22Rv1 (cell line): ENCODE measurements around the gene SLC23A2.
"Not testable (repeated sequence)": the region's sequence is repeated elsewhere in the genome, so short reads cannot be mapped to it uniquely, and the experiment has no call there.

Experiments used
- H3K27ac ChIP-seq: fragments of 450-650 bp; 2 replicates; pipeline ENCODE4 v1.5.1; 2017
- CTCF ChIP-seq: fragments of 450-650 bp; IDR thresholded peaks from 2 replicates; pipeline ENCODE4 v1.5.1; 2017; ENCODE audit warnings: mild to moderate bottlenecking
- ZFX ChIP-seq: fragments of 450-650 bp; IDR thresholded peaks from 2 replicates; pipeline ENCODE4 v1.6.1; 2017; ENCODE audit warnings: antibody characterized with exemption, borderline replicate concordance

Gene SLC23A2

DNA sequence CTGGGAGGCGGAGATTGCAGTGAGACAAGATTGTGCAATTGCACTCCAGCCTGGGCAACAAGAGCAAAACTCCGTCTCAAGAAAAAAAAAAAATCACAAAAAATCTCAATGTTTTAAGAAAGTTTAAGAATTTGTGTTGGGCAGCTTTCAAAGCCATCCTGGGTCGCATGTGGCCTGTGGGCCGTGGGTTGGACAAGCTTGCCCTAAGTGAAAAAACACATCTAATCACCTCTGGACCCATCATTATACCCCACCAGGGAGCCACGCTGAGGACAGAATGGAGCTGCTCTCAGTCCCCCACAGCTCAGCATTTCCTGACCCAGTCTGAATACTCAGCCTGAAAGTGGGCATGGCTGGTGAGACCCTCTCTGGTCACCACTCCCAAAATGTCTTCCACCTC is 150.3 kb downstream of the SLC23A2 start:
- no peak overlapping the region for H3K27ac ChIP-seq
- TF ChIP-seq ZFX: no peak
- no peak for TF ChIP-seq CTCF

DNA sequence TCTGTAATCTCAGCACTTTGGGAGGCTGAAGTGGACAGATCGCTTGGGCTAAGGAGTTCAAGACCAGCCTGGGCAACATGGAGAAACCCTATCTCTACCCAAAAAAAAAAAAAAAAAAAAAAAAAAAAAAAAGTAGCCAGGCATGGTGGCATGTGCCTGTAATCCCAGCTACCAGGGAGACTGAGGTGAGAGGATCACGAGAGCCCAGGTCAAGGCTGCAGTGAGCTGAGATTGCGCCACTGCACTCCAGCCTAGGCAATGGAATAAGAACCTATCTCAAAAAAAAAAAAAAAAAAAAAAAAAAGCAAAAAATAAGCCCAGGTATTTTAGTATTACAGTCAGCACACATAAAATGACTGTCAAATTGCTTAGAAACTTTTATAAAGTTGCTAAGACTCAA is 152.5 kb downstream of the SLC23A2 start:
- not testable (repeated sequence) for H3K27ac ChIP-seq

DNA sequence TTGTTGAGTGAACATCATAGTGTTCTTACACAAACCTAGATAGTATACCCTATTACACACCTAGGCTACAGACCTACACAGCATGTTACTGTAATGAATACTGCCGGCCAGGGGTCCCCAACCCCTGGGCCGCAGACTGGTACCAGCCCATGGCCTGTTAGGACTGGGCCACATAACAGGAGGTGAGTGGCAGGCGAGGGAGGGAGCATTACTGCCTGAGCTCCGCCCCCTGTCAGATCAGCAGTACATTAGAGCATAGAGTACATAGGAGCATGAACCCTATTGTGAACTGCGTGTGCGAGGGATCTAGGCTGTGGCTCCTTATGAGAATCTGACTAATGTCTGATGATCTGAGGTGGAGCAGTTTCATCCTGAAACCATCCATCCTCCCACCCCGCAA is 153.3 kb downstream of the SLC23A2 start:
- TF ChIP-seq CTCF (no peak), ZFX (no peak)
- no peak overlapping the region for H3K27ac ChIP-seq

- no peak overlapping the region for H3K27ac ChIP-seq
- no peak for TF ChIP-seq ZFX
- TF ChIP-seq CTCF: no peak
Observed at GRCh38 chr20:4846821-4847220, 154.5 kb downstream of the SLC23A2 start.

GRCh38 chr20:4844751-4845465 is 156.4 kb downstream of the SLC23A2 start:
- H3K27ac ChIP-seq: no peak overlapping the region
- TF ChIP-seq CTCF (no peak), ZFX (no peak)

- H3K27ac ChIP-seq: no peak overlapping the region
- TF ChIP-seq ZFX (no peak), CTCF (no peak)
Observed at GRCh38 chr20:4844325-4844724, 157.0 kb downstream of the SLC23A2 start.

GRCh38 chr20:4840801-4841200 is 160.5 kb downstream of the SLC23A2 start:
- H3K27ac ChIP-seq: no peak overlapping the region
- TF ChIP-seq ZFX (no peak), CTCF (no peak)

- no peak overlapping the region for H3K27ac ChIP-seq
- TF ChIP-seq ZFX (no peak), CTCF (no peak)
Observed at GRCh38 chr20:4838526-4838925, 162.8 kb downstream of the SLC23A2 start.
